Measurements from ENCODE around the gene CSMD2. TPM values are rescaled to one million over a fixed set of nuclear protein-coding genes. Genes with fewer than 3 reads are reported as not detected.

The CSMD2 gene
- total RNA-seq, 1 donor from 2014 or later = 1.3 TPM

GRCh38 chr1:33653226-33653625 lies 511.8 kb downstream of the CSMD2 start:
- DNase-seq (ENCODE audit: low spot score) = no peak

DNA sequence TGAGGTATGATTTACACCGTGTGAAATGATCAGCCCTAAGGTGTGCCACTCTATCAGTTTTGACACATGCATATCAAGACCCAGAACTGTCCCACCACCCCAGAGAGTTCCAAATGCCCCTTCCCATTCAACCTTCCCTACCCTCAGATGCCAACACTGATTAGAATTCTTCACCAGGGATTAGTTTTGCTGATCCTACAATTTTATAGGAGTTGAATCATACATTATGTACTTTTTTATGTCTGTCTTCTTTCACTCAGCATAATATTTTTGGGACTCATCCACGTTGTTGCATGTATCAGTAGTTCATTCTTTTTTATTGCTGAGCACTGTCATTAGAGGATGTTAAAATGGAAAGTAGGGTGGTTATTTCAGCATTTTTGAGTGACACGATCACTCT lies 514.3 kb downstream of the CSMD2 start:
- no peak for DNase-seq (ENCODE audit: low spot score)

DNA sequence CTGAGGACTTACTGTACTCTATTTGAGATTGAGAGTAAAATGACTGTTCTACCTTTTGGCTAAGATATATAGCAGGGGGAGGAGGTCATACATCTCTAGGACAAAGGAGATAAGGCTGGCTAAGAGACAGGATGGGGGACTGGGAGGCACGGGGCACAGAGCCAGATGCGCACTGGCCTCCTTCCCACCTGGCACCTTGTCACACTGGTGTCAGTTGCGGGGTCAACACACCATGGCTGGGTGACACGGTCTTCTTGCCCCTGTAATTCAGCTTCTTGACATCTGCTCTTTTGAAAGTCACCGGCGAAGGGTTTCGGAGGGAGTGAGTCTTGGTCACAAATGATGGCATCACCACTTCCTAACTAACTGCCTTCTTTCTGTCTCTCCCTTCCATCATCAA lies 515.3 kb downstream of the CSMD2 start:
- no peak for DNase-seq (ENCODE audit: low spot score)

DNA sequence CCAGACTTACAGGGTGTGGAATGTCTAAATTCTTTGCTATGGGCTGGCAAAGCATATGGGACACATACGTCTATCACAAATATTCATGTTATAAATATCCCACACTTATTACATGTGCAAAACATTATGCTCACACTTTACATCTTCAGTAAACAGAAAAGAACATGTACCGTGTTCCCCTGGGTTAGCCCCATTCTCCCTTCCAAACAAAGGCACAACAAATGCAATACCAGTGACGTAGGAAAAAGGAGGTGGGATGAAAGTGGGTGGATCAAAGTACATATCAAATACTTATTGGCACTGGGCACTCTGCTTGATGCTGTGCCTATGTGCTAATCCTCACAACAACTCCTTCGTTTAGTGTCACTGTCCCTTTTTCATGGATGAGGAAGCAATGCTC lies 521.8 kb downstream of the CSMD2 start:
- no peak for DNase-seq (ENCODE audit: low spot score)

GRCh38 chr1:33641104-33641830 lies 523.8 kb downstream of the CSMD2 start:
- DNase-seq (ENCODE audit: low spot score) = peak; percentile 5

DNA sequence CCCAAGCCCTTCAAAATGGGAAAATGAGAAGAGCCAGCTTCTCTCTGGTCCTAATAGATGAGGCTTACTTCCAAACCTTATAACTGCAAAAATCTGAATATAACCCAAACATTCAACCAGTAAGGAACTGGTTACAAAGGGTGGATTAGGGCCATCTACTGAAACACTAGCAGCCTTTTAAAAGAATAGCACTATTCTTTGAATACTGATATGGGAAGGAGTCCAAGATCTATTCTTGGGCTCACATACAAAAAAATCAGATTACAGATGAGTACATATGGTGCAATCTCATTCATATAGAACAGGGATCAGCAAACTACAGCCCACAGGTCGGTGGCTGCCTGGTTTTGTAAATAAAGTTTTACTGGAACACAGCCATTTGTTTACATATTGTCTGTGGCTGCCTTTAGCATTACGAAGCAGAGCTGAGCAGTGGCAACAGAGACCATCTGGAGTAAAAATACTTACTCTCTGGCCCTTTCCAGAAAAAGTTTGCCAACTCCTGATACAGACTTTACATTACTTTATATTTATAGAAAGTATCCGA lies 524.8 kb downstream of the CSMD2 start:
- DNase-seq (ENCODE audit: low spot score) = no peak

- DNase-seq (ENCODE audit: low spot score) = peak; percentile 33
These were observed 527.1 kb downstream of the CSMD2 start for GRCh38 chr1:33637846-33638440.

DNA sequence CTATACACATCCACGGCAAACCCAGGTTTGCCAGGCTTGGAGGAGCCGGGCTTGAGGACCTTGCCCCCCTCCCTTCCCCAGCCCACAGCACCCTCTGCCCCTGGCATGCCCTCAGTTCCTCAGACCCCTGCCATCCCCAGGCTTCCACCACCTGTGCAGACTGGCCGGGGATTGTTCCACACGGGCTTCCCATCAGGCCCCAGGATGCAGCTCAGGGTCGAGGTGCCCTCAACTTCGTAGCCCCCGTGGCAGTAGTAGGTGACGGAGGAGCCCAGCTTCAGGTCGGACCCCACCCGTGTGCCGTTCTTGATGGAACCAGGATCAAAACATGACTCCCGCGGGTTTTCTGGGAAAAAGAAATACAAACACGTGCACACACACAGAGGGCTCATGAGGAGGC lies 528.8 kb downstream of the CSMD2 start:
- no peak for DNase-seq (ENCODE audit: low spot score)

- DNase-seq (ENCODE audit: low spot score) = peak; percentile 39
These were observed 529.6 kb downstream of the CSMD2 start for GRCh38 chr1:33635336-33636012.

DNA sequence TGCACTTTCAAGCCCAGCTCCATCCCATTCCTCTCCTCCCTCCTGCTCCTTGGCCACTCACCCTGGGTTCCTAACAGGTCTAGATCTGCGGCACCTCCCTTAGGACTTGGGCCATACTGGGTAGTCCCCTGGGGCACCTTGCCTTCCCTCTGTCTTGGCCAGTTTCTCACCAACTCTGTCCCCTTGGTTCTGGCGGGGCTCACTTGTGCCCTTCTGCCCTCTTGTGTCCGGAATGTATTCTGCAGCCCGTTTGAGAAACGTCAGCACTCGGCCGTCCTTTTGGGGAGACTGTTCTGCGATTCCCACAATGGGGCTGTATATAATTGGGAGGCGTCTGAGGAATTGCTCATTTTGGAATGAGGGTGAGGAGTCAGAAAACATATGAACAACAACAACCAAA lies 530.2 kb downstream of the CSMD2 start:
- peak; percentile 69 for DNase-seq (ENCODE audit: low spot score)

DNA sequence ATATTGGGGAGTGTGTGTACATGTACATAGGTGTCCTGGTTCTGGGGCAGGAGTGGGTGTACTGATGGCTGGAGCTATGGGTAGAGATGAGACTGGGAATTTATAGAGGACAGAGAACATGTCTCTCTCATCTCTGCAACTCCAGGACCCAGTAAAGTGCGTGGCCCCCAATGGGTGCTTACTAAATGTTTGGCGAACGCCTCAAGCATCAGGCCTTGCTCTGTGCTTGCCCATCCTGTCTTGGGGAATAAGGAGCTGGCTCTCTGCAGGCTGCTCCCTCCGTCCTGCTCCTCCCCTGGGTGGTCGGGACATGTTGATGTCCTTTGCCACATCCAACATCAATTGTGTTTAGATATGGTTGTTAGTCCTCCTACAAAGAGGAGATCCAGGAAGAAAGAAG lies 530.9 kb downstream of the CSMD2 start:
- peak; percentile 68 for DNase-seq (ENCODE audit: low spot score)

DNA sequence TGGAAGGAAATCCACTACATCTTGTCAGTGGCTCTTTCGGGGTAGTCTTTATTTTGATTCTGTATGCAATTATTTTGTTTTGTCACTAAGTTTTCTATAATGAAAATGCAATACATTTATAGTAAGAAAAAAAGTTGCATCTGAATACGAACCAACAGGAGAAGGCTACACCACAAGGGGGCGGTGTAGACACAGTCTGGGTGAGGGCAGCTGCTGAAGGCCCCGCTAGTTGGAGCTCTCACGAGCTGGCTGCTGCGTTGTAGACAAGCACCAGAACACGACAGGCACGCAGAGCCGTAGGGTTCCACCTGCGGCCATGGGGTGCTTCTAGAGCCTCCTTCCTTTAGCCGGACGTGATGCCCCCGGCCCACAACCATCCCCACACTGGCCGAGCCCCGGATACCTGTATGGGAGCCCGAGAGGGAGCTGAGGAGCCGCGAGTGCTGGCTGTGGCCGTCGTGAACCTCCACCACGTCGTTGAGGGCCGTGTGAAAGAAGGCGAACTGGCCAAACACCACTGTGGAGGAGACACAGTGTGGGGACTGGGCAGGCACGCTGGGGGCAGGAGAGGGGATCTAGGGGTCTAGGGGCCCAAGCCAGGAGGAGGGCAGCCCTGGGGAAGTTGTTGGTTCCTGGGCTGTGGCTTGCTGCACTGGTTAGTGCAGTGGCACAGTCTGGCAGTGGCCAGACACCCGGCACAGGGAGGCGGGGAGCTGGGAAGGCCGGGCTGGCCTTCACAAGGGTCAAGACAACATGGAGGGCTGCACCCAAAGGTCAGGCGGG lies 531.8 kb downstream of the CSMD2 start:
- peak; percentile 91 for DNase-seq (ENCODE audit: low spot score)

- no peak for DNase-seq (ENCODE audit: low spot score)
These were observed 534.3 kb downstream of the CSMD2 start for GRCh38 chr1:33630686-33631085.

DNA sequence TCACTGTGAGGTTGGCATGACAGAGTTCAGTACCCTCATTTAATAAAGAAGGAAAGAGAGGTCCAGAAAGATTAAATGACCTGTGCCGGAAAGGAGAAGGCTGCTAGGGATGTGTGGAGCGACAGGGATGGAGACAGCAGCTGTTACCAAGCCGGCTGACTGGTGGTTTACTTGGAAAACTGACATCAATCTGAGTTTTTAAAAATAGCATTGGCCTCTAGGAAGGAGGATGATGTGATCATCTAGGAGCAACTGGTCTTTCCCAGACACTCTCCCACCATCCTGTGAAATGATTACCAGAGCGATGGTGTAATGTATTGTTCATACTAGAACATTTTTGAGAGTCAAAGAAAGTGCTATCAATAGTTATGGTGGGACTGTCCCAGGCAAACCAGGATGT lies 538.2 kb downstream of the CSMD2 start:
- DNase-seq (ENCODE audit: low spot score) = peak; percentile 22

DNA sequence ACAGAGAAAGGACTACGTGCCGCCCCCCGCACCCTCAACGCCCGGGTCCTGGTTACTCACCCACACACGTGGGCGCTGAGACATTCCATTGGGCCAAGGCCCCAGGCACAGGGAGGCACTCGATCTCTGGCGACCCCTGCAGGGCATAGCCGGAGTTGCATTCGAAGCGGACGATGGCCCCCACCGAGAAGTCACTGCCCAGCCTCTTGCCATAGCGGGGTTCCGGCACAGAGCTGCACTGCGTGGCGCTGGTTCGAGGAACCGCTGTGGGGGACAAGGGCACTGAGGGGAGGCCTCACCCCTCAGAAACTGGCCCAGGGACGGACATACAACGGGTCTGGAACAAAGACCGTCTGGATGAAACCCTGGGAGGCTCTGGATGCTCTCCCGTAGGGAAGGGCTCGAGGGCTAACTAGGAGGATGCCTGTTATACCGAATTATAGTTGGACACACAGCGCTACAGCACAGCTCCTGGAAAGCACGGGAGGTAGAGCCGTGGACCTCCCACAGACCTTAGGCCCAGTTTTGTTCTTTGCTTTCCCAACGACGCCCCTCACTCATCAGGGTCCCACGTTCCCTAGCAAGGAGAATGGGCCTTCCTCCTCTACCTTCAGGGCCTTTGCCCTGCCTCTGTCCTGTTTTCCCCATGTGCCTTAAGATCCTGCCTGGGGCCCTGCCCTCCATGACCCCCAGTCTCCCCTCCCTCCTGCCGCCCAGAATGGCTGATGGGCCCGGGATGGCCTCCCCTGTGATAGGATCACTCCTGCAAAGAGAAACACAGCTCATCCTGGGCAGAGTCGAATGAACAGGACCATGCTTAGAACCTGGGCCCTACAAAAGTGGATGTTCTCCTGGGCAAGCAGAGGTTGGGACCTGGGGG lies 539.8 kb downstream of the CSMD2 start:
- DNase-seq (ENCODE audit: low spot score) = peak; percentile 88

- DNase-seq (ENCODE audit: low spot score) = peak; percentile 87
These were observed 540.6 kb downstream of the CSMD2 start for GRCh38 chr1:33624261-33624990.

DNA sequence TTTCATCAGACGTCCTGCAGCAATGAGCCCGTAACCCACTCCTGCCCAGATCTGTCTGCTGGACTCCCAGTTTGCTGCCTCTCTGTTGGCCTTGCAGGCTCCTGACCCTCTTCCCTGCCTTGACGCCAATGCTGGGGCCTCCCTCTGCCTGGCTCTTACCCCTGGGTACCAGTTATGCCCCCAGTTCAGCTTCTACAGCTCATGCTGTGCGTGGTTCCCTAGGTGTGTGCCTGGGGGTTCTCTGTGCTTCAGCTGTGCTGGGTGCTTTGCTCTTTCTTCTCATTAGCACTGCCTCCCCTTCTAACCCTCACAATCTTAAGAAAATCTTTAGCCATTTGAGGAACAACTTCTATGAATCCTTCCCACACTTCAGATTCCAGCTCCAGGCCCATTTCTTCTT lies 541.2 kb downstream of the CSMD2 start:
- DNase-seq (ENCODE audit: low spot score) = peak; percentile 75

GRCh38 chr1:33622757-33623156 lies 542.3 kb downstream of the CSMD2 start:
- DNase-seq (ENCODE audit: low spot score) = no peak

DNA sequence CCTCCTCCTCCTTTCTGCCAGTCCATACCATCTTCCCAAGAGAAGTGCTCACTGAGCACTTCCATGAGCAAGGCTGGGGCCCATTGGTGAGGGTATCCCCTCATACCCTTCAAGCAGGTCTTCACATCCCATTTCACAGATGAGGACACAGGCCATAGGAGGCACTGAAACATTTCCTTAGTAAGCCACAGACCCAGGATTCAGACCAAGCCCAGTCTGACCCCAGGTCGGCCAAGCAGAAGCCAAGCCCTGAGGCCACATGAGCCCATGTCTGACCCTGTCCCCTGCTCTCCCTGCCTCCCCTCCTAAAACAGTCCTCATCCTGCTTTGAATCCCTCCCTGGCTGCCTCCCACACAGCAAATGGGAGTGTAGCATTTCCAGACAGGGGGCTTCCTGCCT lies 546.4 kb downstream of the CSMD2 start:
- no peak for DNase-seq (ENCODE audit: low spot score)

DNA sequence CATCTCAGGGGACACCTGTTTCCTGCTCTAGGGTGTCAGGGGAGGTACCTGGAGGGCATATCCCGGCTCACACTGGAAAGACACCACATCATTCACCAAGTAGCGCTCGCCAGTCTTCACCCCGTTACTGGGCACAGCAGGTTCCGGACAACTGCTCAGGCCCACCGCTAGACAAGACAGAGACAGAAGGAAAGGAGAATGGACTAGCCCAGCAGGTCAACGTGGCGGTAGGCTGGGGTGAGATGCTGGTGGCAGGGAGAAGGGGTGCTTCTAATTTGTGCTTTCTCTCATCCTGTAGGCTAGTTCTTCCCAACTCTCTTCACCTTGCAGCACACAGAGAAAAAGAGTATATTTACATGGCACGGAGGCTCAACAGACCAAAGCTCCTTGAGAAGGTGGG lies 547.6 kb downstream of the CSMD2 start:
- DNase-seq (ENCODE audit: low spot score) = no peak

All from mesenteric fat pad (tissue), 1 donor.